GM19467 (cell line): ENCODE measurements around the gene PHETA1.
A peak's percentile ranks its signal among the peaks of the same experiment; 100 is the strongest.

Experiments used
- ATAC-seq: cut with Tn5 transposase; IDR thresholded peaks from one replicate; pipeline ENCODE4 v1.9.1; 2021; ENCODE audit warnings: mild to moderate bottlenecking, moderate library complexity; ENCODE audit not compliant: unreplicated experiment

The PHETA1 gene

GRCh38 chr12:111368788-111369495 is at the start of gene PHETA1:
PHETA1 (minus strand) TSS chr12:111369095; CDS start chr12:111363427, 5,668 bp downstream.
- ATAC-seq: peak; percentile 96

- ATAC-seq: no peak
Observed at GRCh38 chr12:111418594-111418880, 49.6 kb upstream of the PHETA1 start.

- ATAC-seq: no peak
Observed at GRCh38 chr12:111417784-111418593, 49.1 kb upstream of the PHETA1 start.

- no peak for ATAC-seq
Observed at GRCh38 chr12:111417290-111417689, 48.4 kb upstream of the PHETA1 start.

GRCh38 chr12:111414711-111415252 is 45.9 kb upstream of the PHETA1 start:
- ATAC-seq: no peak

GRCh38 chr12:111413442-111414086 is 44.7 kb upstream of the PHETA1 start:
- ATAC-seq: no peak

GRCh38 chr12:111412830-111413441 is 44.0 kb upstream of the PHETA1 start:
- no peak for ATAC-seq

GRCh38 chr12:111412007-111412829 is 43.3 kb upstream of the PHETA1 start:
- no peak for ATAC-seq

- ATAC-seq: no peak
Observed at GRCh38 chr12:111411185-111411764, 42.4 kb upstream of the PHETA1 start.

GRCh38 chr12:111410431-111411184 is 41.7 kb upstream of the PHETA1 start:
- no peak for ATAC-seq

GRCh38 chr12:111409780-111410430 is 41.0 kb upstream of the PHETA1 start:
- no peak for ATAC-seq

- no peak for ATAC-seq
Observed at GRCh38 chr12:111409403-111409779, 40.5 kb upstream of the PHETA1 start.

GRCh38 chr12:111408686-111409402 is 39.9 kb upstream of the PHETA1 start:
- ATAC-seq: no peak

GRCh38 chr12:111408116-111408440 is 39.2 kb upstream of the PHETA1 start:
- no peak for ATAC-seq

GRCh38 chr12:111407377-111408115 is 38.7 kb upstream of the PHETA1 start:
- ATAC-seq: no peak

GRCh38 chr12:111406474-111407376 is 37.8 kb upstream of the PHETA1 start:
- no peak for ATAC-seq
